Right ventricle myocardium inferior (tissue), 1 donor: ENCODE measurements around the gene PPM1N. TPM values are rescaled to one million over a fixed set of nuclear protein-coding genes. Genes with fewer than 3 reads are reported as not detected.

Source experiments
- ATAC-seq: fragments of 200-7000 bp; cut with Tn5 transposase; one replicate; pipeline ENCODE4 v1.9.1; 2020; ENCODE audit warnings: mild to moderate bottlenecking, moderate library complexity
- DNase-seq: peaks from one replicate; pipeline ENCODE4 v3.0.0; 2021; ENCODE audit errors: missing footprints
- intact Hi-C: fragments of 100-400 bp; cut with DNase I; formaldehyde crosslinking; loops from one replicate; pipeline ENCODE4 v1.11.0; 2022
- total RNA-seq: library from RNA; stranded (reverse); fragmentation: NEBNext Ultra II Directional; extraction: Animal tissue kit (Norgen Biotek cat#: 25700); gene quantifications from one replicate; pipeline ENCODE4 v1.2.1, GENCODE V29; 2021
- donor health status: DM: no; HTN: yes; CAD: no; lungs with severe emphysema.

PPM1N gene
- total RNA-seq, 1 donor from 2014 or later, result 0.65 TPM

DNA sequence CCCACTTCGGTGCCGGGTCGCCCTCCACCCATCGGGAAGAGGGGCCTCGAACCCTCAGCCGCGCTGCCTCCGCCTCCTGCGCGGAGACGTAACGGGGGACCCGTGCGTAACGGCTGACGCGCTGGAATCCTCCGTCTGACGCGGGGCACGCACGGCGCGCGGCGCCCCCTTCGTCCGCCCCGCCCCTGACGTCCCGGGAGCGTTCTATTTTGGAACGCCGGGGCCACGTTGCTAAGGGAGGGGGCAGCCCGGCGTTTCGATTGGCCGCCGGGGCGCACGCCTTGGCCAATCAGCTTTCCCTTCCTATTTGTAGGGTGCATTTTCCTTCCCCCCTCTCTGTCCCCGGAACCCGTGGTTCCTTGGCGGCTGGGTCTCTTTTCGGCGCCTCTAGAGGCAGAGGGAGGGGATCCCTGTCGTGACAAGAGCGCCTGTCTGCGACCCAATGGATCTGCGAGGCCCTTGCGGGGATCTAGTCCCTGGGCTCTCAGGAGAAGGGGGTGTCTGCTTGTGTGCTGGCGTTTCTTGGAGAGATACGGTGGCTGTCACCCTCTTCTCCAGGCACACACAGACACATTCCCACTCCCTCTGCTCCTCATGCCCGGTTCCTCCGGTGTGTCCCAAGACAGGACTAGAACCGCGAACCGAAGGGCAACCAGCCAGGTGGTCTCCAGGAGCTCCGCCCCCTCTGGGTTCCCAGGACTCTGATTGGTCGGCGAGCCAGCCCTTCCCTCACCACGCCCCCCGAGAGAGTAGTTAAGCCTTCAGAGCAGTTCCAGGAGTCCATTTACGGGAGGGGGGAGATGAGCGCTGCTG, 28.9 kb upstream of the PPM1N start:
- intact Hi-C loops, result loop anchor here (2.0 kb wide), 1 partner anchor 27 kb away; no protein-coding TSS in a partner anchor

DNA sequence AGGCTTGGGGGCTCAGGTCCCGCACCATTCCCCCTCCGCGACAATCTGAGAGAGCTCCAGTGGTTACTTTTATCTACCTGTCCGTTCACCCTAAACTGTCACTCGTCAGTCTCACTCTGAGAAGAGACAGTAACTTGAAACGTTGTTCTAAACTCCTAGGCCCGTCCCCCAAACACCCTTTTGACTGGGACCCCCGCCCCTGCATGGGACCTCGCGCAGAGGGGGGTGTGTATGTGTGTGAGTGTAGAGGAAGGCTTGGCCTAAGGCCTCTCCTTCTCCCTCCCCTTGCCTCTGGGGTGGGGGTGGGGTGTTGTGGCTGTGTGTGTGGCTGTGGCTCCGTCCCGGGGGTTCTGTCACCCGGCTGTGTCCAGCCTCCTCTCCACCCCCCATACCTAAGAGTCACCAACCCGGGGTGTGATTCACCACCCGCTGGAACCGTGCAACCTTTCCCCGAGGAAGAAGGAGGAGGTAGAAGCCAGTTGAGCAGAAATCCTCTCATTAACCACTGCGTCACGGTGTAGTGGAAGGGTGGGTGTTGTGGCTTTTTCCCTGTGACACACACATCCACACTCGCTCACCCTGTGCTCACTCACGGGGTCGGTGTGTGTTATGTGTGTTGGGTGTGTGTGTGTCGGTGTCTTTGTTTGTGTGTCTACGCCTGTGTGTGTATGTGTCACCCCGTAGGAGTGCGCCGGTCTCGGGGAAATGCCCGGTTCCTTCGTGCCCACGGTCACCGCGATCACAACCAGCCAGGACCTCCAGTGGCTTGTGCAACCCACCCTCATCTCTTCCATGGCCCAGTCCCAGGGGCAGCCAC, 28.1 kb upstream of the PPM1N start:
- DNase-seq, result no peak
- intact Hi-C loops, result loop anchor here (2.0 kb wide), 1 partner anchor 27 kb away; no protein-coding TSS in a partner anchor
- no peak for ATAC-seq

More for the DNA sequence above, 28.9 kb upstream of the PPM1N start:
- ATAC-seq (peak; percentile 93), DNase-seq (peak; percentile 98)

DNA sequence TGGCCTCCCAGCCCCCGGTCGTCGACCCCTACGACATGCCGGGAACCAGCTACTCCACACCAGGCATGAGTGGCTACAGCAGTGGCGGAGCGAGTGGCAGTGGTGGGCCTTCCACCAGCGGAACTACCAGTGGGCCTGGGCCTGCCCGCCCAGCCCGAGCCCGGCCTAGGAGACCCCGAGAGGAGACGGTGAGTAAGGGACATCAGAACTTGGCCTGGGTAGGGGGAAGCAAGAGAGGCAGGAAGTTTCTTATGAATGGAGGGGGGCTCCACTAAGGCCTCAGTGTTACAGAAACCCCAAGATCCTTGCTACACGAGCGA, 27.5 kb upstream of the PPM1N start:
- intact Hi-C loops, result no loop called here
- no peak for DNase-seq
- ATAC-seq, result no peak

DNA sequence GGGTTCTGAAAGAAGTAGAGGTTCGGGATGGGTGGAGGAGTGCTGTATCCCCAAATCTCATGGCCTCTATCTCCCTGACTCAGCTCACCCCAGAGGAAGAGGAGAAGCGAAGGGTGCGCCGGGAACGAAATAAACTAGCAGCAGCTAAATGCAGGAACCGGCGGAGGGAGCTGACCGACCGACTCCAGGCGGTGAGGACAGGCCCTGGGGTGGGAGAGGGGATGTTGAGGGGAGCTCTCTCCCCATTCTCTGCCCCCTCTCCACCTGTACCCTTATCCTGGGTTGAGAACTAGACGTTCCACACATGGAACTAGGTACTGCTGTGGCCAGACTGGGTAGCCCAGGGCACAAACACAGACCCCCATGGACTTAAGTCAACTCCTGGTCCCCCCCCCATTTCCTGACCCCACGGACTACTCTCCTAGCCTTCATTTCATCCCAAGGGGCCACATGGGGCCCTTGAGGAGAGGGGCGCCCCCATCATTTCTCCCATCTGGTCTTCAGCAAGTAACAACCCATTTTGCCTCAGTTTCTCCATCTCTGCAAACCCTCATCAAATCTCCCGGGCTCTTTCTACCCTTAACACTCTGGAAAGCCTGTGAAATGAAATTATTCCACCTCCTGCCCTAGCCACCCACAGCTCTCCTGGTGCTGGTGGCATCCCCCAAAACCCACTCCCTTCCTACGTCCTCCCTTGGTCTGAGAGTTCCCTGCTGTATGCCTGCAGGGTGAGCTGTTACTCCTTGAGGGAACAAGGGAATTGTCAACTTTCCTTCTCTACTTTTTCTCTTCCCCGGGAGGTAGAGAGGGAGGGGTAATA, 26.9 kb upstream of the PPM1N start:
- no peak for ATAC-seq
- intact Hi-C loops, result no loop called here
- DNase-seq, result no peak

DNA sequence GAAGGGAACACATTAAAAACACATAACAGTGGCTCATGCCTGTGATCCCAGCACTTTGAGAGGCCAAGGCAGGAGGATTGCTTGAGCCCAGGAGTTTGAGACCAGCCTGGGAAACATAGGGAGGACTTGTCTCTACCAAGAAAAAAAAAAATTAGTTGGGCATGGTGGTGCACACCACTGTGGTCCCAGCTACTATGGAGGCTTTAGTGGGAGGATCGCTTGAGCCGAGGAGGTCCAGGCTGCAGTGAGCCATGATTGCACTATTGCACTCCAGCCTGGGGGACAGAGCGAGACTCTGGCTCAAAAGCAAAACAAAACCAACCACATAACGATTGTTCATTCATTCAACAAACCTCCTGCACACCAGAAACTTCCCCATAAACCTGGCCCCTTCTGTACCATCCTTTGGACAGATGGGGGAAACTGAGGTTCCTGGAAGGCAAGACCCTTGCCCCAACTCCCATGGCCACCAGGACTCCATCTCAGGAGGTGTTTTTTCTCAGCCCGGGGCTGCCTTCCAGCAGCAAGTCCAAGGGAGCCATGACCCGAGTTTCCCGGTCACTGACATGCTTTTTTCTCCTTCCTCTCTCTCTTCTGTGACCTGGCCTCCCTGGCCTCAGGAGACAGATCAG, 26.2 kb upstream of the PPM1N start:
- intact Hi-C loops, result no loop called here
- ATAC-seq (no peak), DNase-seq (no peak)

DNA sequence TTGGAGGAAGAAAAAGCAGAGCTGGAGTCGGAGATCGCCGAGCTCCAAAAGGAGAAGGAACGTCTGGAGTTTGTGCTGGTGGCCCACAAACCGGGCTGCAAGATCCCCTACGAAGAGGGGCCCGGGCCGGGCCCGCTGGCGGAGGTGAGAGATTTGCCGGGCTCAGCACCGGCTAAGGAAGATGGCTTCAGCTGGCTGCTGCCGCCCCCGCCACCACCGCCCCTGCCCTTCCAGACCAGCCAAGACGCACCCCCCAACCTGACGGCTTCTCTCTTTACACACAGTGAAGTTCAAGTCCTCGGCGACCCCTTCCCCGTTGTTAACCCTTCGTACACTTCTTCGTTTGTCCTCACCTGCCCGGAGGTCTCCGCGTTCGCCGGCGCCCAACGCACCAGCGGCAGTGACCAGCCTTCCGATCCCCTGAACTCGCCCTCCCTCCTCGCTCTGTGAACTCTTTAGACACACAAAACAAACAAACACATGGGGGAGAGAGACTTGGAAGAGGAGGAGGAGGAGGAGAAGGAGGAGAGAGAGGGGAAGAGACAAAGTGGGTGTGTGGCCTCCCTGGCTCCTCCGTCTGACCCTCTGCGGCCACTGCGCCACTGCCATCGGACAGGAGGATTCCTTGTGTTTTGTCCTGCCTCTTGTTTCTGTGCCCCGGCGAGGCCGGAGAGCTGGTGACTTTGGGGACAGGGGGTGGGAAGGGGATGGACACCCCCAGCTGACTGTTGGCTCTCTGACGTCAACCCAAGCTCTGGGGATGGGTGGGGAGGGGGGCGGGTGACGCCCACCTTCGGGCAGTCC, 25.5 kb upstream of the PPM1N start:
- intact Hi-C loops, result no loop called here
- ATAC-seq, result no peak
- DNase-seq, result no peak

DNA sequence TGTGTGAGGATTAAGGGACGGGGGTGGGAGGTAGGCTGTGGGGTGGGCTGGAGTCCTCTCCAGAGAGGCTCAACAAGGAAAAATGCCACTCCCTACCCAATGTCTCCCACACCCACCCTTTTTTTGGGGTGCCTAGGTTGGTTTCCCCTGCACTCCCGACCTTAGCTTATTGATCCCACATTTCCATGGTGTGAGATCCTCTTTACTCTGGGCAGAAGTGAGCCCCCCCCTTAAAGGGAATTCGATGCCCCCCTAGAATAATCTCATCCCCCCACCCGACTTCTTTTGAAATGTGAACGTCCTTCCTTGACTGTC, 24.9 kb upstream of the PPM1N start:
- intact Hi-C loops, result no loop called here
- no peak for DNase-seq
- no peak for ATAC-seq

DNA sequence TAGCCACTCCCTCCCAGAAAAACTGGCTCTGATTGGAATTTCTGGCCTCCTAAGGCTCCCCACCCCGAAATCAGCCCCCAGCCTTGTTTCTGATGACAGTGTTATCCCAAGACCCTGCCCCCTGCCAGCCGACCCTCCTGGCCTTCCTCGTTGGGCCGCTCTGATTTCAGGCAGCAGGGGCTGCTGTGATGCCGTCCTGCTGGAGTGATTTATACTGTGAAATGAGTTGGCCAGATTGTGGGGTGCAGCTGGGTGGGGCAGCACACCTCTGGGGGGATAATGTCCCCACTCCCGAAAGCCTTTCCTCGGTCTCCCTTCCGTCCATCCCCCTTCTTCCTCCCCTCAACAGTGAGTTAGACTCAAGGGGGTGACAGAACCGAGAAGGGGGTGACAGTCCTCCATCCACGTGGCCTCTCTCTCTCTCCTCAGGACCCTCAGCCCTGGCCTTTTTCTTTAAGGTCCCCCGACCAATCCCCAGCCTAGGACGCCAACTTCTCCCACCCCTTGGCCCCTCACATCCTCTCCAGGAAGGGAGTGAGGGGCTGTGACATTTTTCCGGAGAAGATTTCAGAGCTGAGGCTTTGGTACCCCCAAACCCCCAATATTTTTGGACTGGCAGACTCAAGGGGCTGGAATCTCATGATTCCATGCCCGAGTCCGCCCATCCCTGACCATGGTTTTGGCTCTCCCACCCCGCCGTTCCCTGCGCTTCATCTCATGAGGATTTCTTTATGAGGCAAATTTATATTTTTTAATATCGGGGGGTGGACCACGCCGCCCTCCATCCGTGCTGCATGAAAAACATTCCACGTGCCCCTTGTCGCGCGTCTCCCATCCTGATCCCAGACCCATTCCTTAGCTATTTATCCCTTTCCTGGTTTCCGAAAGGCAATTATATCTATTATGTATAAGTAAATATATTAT, 24.3 kb upstream of the PPM1N start:
- intact Hi-C loops, result no loop called here
- DNase-seq, result no peak
- ATAC-seq, result no peak

DNA sequence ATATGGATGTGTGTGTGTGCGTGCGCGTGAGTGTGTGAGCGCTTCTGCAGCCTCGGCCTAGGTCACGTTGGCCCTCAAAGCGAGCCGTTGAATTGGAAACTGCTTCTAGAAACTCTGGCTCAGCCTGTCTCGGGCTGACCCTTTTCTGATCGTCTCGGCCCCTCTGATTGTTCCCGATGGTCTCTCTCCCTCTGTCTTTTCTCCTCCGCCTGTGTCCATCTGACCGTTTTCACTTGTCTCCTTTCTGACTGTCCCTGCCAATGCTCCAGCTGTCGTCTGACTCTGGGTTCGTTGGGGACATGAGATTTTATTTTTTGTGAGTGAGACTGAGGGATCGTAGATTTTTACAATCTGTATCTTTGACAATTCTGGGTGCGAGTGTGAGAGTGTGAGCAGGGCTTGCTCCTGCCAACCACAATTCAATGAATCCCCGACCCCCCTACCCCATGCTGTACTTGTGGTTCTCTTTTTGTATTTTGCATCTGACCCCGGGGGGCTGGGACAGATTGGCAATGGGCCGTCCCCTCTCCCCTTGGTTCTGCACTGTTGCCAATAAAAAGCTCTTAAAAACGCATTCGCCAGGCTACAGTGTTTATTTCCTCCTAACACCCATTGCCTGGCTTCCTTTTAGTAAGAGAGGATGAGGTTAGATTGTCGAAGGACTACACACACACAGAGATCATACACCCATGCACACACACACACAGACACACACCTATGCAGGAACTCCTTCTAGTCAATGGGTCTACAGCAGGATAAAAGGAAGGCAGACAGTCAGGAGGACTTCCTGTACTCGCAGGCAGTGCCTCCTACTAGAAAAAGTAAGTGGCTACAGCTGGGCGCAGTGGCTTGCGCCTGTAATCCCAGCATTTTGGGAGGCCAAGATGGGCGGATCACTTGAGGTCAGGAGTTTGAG, 23.4 kb upstream of the PPM1N start:
- intact Hi-C loops, result no loop called here
- no peak for DNase-seq
- ATAC-seq, result no peak

DNA sequence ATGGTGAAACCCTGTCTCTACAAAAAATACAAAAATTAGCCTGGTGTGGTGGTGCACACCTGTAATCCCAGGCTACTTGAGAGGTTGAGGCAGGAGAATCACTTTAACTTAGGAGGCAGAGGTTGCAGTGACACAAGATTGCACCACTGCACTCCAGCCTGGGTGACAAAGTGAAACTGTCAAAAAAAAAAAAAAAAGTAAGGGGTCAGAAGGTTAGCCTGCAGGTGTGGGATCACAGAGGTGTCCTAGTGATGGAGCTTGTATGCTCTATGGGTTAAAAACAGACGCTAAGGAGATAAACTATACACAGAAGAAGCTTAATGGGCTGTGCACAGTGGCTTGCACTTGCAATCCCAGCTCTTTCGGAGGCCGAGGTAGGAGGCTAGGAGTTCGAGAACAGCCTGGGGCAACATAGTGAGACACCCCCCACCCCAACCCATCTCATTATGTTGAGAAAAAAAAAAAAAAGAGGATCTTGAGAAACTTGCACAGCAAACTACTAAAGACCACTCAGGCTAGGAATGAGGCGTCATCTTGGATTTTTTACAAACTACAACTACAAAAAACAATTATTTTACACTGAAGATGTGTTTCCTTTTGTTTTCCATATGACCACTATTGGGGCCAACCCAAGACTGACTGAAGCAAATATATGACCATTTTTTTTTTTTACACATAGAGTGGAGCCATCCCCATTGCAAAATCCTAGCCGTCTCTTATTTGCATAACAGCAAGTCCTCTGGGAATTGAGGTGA, 22.5 kb upstream of the PPM1N start:
- no peak for ATAC-seq
- intact Hi-C loops, result no loop called here
- DNase-seq, result no peak

DNA sequence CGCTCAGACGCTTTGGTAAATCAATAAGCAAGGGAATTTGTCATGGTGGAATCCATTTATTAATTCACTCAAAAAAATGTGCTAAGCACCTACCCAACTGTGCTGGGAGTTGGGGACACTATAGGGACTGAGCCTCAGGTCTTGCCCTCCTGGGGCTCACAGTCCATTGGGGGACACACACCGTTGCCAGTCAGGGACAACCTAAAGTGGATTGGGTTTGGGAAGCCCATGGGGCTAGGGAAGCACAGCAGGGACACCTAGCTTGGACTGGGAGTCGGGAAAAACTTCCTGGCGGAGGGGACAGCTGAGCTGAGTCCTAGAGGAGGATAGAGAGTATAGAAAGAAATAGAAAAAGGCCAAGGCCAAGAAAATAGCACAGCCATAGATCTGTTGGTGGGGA, 21.9 kb upstream of the PPM1N start:
- intact Hi-C loops, result no loop called here
- ATAC-seq (no peak), DNase-seq (no peak)

DNA sequence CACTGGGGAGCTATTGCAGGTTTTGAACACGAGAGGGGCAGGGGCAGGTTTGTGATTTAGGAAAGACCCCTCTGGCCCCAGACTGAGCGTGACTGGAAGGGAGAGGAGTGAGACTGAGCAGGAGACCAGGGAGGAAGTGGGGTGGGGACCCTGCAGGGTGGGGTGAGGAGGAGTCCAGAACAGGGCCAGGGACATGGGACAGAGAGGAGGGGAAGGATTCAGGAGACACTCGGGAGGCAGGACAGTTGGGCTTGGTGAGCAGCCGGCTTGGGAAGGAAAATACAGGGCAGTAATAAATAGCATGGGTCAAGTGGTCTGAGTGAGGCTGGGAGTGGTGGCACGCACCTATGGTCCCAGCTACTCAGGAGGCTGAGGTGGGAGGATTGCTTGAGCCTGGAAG, 21.1 kb upstream of the PPM1N start:
- intact Hi-C loops, result no loop called here

DNA sequence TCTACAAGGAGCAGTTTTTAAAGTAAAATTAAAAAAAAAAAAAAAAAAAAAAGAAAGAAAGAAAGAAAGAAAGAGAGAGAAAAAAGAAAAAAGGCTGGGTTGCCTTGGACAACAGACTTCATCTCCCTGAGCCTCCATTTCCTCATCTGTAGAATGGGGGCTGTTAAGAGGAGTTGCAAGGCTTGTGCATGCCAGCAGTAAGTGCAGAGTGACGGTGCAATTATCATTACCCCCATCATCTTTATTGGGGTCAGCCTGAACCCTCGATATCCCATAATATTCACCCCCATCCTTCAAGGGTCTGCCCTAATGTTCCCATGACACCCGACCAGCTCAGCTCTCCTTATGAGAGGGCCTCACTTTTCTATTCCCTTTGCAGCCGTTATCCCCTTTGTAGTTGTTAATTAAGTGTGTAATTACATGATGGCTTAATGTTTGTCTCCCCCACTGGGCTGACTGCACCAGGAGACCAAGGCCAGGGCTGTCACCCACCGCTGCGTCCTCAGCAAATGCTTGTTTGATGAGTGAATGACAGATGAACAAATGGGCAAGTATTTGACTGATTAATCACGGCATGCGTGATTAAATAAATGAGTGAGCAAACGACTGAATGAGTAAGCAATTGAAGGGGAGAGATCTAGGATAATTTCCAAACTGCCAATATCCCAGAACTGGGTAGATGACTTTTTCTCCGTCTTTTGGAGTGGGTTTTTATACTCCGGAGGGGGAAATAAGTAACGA, 20.4 kb upstream of the PPM1N start:
- intact Hi-C loops, result loop anchor here (1.0 kb wide), 3 partner anchors 35 to 50 kb away; no protein-coding TSS in a partner anchor
- DNase-seq (no peak), ATAC-seq (no peak)

More for the DNA sequence above, 21.1 kb upstream of the PPM1N start:
- no peak for ATAC-seq
- no peak for DNase-seq

DNA sequence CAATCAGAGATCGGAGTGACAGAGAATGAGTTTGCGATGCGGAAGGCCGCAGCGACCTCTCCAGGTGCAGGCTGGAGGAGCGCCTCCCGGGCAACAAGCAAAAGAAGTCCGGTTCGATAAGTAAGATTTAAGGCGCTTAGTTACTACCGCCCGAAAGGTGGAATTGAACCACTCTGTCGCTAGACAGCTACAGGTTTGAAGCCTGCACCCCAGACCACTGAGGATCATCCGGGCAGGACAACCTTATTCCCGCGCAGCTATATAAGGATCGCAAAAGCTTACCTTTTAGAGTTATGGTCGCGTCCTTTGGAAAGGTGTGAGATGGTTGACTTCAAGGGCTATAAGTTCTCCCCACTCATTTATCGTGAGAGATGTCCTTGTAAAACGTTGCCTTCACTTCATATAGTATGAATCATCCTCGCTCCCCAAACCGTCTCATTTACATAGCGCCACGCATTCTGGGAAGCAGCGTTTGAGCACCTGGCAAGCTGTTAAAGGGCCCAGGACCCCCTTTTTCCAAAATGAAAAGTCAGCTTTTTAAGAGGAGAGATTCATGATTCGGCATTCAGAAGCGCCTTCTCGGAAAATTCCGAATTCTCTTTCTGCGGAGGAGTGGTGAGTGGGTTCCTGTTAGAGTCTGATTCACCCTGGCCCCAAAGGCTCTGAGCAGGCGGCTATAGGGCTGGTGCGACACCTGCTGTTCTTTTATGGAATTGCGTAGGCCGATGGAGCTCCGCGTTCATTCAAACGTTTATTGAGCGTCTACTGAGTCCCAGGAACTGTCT, 19.6 kb upstream of the PPM1N start:
- DNase-seq (peak; percentile 92), ATAC-seq (peak; percentile 95)
- intact Hi-C loops, result loop anchor here (1.0 kb wide), 3 partner anchors 35 to 50 kb away; no protein-coding TSS in a partner anchor
